AG09309 (cell line): ENCODE data around the gene SP9.

Source experiments
- DNase-seq: peaks from one replicate; pipeline ENCODE4 v3.0.0-alpha.2; 2010; ENCODE audit warnings: low read depth
- H3K4me3 ChIP-seq: 2 replicates; pipeline ENCODE4 v1.5.1; 2011; ENCODE audit warnings: mild to moderate bottlenecking, low read depth, low read length, moderate library complexity; ENCODE audit not compliant: control insufficient read depth
- TF ChIP-seq, protein P1 (sequence below): IDR thresholded peaks from 2 replicates; pipeline ENCODE4 v1.5.1; 2011; ENCODE audit warnings: mild to moderate bottlenecking, low read depth, low read length, inconsistent platforms; ENCODE audit not compliant: insufficient read depth, control insufficient read depth; ENCODE audit errors: missing control alignments

The SP9 gene

DNA sequence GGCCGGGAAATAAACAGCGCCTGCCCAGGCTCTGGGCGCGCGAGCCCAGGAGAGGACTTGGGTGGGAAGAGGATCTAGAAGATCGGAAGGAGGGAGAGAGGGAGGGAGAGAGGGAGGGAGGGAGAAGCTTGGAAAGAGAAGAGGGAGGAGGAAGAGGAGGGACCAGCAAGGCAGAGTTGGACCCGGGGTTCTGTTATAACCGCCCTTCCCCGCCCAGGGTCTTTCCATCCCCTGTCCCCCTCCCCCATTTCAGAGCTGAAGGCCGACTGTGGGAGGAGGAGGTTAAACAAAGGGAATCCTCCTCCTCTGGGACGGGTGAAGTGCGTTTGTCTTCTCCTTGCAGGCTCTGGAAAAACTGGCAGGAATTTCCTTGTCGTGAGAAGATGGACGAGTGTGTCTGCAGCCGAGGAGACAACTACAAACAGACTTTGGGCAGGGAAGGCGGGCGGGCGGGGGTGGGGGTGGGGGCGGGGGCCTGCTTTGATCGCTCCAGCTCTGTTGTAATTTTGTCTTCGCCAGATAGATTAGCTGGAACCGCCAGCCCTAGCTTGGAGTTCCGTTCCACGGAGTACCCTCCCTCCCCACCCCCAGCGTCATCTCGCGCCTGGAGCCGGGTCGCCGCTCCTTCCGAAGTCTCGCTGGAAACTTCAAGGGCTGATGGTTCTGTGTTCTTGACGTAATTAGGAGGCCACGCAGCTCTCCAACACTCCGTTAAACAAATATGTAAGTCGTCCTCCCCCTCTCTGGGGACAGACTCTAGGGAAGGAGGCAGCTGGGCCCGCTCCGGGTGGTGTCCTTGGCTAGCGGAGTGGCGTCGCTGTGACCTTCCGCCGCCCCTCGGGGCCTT, 6.4 kb upstream of the SP9 start:
- TF ChIP-seq, protein P1, sequence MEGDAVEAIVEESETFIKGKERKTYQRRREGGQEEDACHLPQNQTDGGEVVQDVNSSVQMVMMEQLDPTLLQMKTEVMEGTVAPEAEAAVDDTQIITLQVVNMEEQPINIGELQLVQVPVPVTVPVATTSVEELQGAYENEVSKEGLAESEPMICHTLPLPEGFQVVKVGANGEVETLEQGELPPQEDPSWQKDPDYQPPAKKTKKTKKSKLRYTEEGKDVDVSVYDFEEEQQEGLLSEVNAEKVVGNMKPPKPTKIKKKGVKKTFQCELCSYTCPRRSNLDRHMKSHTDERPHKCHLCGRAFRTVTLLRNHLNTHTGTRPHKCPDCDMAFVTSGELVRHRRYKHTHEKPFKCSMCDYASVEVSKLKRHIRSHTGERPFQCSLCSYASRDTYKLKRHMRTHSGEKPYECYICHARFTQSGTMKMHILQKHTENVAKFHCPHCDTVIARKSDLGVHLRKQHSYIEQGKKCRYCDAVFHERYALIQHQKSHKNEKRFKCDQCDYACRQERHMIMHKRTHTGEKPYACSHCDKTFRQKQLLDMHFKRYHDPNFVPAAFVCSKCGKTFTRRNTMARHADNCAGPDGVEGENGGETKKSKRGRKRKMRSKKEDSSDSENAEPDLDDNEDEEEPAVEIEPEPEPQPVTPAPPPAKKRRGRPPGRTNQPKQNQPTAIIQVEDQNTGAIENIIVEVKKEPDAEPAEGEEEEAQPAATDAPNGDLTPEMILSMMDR: no peak
- no peak for DNase-seq
- H3K4me3 ChIP-seq: peak overlapping the region; percentile 63

DNA sequence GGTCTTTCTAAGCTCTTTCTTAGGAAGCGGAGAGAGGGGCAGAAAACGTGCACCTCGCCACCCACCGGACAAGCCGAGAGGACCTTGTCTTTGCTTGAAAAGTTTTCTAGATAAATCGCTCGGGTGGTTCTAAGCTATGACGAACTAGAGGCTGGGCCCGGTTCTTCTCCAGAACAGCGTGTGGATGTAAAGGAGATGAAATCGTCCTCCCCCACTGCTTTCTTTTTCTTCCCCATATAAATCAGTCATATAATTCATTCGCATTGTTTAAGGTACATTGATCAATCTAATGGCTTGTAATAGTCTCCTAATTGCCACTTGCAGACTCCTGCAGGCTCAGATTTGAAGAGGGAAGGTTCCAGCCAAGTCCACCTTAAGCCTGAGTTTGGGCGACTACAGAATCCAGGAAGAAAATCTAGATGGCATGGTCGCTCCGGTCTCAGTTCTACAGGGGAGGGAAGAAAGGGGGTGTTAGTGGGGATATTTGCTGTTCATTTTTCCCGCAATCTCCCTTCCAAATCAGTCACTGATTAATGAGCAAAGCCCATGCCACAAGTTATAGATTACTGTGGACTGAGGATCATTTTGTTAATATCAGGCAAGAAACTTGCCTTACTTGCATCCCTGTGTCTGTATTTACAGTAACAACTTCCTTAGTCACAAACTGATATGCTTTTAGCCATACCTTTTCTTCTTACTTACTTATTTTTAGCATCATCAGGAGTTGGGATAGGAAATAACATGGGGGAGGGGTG, 5.6 kb upstream of the SP9 start:
- TF ChIP-seq, protein P1: no peak
- DNase-seq: no peak
- H3K4me3 ChIP-seq: peak overlapping the region; percentile 63

DNA sequence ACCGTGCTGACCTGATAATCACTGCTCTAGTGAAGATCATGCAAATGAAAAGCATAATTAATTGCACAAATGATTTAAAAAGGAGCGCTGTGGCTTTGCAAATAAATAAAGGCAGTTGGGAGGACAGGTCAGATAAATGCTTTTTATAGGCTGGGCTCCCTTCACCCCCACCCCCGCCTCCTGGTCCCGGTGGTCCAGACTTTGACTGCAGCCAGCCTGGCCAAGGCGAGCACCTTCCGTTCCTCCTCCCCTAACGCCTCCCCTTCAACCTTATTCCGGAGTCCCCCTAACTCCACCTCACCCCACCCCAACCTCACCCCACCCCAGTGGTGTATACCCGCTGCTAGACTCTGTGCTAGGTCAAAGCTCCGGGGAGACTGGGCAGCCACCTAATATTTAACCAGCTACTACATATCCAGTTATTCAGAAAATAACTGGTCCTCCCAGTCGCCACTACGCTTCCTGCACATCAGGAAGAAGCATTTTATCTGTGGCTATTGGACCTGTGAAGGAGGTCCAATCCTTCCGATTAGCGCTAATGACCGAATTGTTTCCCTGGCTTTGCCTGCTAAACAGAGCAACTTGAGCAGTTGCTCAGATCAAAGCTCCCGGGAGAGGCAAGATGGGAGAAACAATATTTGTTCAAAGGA, 3.7 kb upstream of the SP9 start:
- no peak overlapping the region for H3K4me3 ChIP-seq
- DNase-seq: no peak
- TF ChIP-seq, protein P1: no peak

DNA sequence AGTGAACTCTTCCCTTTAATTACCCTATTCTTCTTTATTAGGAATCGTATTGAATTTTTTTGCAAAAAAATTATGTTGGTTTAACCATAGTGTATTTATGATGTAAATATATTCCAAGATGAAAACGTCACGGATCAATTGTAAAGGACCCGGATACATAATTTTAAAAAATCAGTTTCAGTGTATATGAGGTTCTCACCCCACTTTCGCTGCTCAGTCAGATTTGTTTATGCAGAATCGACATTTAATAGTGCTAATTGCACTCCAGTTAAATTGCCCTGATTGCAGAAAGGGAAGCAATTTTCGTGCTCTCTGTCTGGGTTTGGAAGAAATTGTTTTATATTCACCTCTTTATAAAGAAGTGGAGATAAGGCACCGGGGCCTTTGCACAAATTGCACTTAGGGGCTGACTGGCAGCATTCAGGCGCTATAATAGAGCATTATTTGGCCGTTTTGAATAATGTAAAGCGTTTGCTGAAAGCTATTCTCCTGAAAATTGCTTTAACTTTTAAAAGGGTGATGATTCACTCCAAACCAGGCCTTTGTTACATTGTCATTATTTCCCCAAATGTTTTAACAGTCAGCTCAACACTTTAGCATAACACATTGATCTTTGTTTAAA, 3.0 kb upstream of the SP9 start:
- TF ChIP-seq, protein P1: no peak
- DNase-seq: no peak
- no peak overlapping the region for H3K4me3 ChIP-seq

DNA sequence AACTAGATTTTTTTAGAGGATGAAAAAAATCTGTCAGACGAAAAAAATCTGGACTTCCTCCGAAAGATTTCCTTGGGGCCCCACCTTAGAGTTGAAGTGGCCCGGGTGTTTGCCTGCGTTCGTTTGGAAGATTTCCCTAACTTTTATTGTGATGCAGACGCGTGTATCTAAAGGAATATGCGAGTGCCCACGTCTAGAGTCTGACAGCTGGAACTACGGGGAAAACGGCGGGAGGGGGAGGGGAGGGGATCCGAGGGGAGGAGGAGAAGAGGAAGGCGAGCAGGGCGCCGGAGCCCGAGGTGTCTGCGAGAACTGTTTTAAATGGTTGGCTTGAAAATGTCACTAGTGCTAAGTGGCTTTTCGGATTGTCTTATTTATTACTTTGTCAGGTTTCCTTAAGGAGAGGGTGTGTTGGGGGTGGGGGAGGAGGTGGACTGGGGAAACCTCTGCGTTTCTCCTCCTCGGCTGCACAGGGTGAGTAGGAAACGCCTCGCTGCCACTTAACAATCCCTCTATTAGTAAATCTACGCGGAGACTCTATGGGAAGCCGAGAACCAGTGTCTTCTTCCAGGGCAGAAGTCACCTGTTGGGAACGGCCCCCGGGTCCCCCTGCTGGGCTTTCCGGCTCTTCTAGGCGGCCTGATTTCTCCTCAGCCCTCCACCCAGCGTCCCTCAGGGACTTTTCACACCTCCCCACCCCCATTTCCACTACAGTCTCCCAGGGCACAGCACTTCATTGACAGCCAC, 2.4 kb upstream of the SP9 start:
- TF ChIP-seq, protein P1: peak; percentile 21
- H3K4me3 ChIP-seq: peak overlapping the region; percentile 35
- DNase-seq: no peak

DNA sequence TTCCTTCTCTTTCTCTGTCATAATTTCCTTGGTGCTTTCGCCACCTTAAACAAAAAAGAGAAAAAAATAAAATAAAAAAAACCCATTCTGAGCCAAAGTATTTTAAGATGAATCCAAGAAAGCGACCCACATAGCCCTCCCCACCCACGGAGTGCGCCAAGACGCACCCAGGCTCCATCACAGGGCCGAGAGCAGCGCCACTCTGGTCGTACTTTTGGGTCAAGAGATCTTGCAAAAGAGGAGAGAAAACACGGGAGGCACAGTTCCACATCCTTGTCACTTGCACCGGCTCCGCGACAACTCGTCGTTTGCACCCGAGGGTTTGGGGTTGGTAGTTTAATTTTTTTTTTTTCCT, 1.8 kb upstream of the SP9 start:
- DNase-seq: no peak
- TF ChIP-seq, protein P1: no peak
- peak overlapping the region; percentile 35 for H3K4me3 ChIP-seq
